Activated CD4-positive, alpha-beta T cell treated with anti-CD3 and anti-CD28 coated beads for 36 hours (primary cell): ENCODE data around the gene CMPK1. TPM values are rescaled to one million over a fixed set of nuclear protein-coding genes. Genes with fewer than 3 reads are reported as not detected.
A peak's percentile ranks its signal among the peaks of the same experiment; 100 is the strongest.
"Not testable (repeated sequence)": the region's sequence is repeated elsewhere in the genome, so short reads cannot be mapped to it uniquely, and the experiment has no call there.

Experiments
- ATAC-seq: fragments of 200-7000 bp; cut with Tn5 transposase; one replicate; pipeline ENCODE4 v1.10.0; 2021; ENCODE audit warnings: mild to moderate bottlenecking, moderate library complexity
- CTCF ChIA-PET: fragments of 350-600 bp; sonication (Branson Sonifier 250); formaldehyde crosslinking; loops from one replicate; lab custom pipeline; 2021; ENCODE audit warnings: antibody characterized with exemption; lab: Charles Lee
- POLR2A ChIA-PET: fragments of 350-600 bp; sonication (Branson Sonifier 250); formaldehyde crosslinking; loops from one replicate; lab custom pipeline; 2021; ENCODE audit warnings: antibody characterized with exemption, inconsistent platforms; lab: Charles Lee
- DNase-seq: peaks from one replicate; pipeline ENCODE4 v3.0.0-alpha.2; 2020
- H3K27ac Mint-ChIP-seq: one replicate; pipeline ENCODE4 v1.8.0; 2021; ENCODE audit warnings: mixed read lengths
- H3K27me3 Mint-ChIP-seq: one replicate; pipeline ENCODE4 v1.8.0; 2021; ENCODE audit warnings: mixed read lengths
- H3K36me3 Mint-ChIP-seq: one replicate; pipeline ENCODE4 v1.8.0; 2021; ENCODE audit warnings: low read depth, mixed read lengths
- H3K4me1 Mint-ChIP-seq: one replicate; pipeline ENCODE4 v1.8.0; 2021; ENCODE audit warnings: mixed read lengths
- H3K4me3 Mint-ChIP-seq: one replicate; pipeline ENCODE4 v1.8.0; 2021; ENCODE audit warnings: mild to moderate bottlenecking, moderate library complexity, mixed read lengths
- H3K9me3 Mint-ChIP-seq: one replicate; pipeline ENCODE4 v1.8.0; 2021; ENCODE audit warnings: low read depth, mixed read lengths
- intact Hi-C, 2 experiments: fragments of 100-400 bp; cut with DNase I in 1 of 2; cut with micrococcal nuclease in 1 of 2; formaldehyde crosslinking; loops; one replicate each; pipeline versions ENCODE4 v1.14.2 to v1.15.1; 2022 to 2024; cut with DNase I, micrococcal nuclease
- total RNA-seq, 2 experiments: library from RNA; stranded (reverse); gene quantifications; one replicate each; pipeline ENCODE4 v1.2.3, GENCODE V29; 2021

CMPK1 gene
- total RNA-seq, 2 experiments from 2014 or later = 97.7 to 134 TPM

GRCh38 chr1:47338249-47339077 lies 4.9 kb downstream of the CMPK1 start:
- intact Hi-C loops = loop anchor here in 1 of 2 experiments (10.0 kb wide), 1 partner anchor 734 kb away; the partner anchor contains the start of gene MKNK1
- ChIA-PET CTCF (interaction anchor here (0.6 to 2.5 kb wide), 6 partner anchors 10 to 43 kb away, joined by 3 to 5 read pairs (median 5); no protein-coding TSS in a partner anchor), POLR2A (interaction anchor here (0.7 kb wide), 1 partner anchor 64 kb away, joined by 10 read pairs; no protein-coding TSS in a partner anchor)
- peaks cover 11% of the 10 kb centered on the region for H3K36me3 Mint-ChIP-seq
- no peaks in the 10 kb centered on the region for H3K27me3 Mint-ChIP-seq
- peaks cover 16% of the 10 kb centered on the region for H3K4me1 Mint-ChIP-seq
- ATAC-seq = no peak
- no peak for DNase-seq
- H3K9me3 Mint-ChIP-seq = no peaks in the 10 kb centered on the region
- no peak overlapping the region for H3K4me3 Mint-ChIP-seq
- no peak overlapping the region for H3K27ac Mint-ChIP-seq

- peaks cover 11% of the 10 kb centered on the region for H3K36me3 Mint-ChIP-seq
- H3K9me3 Mint-ChIP-seq = no peaks in the 10 kb centered on the region
- H3K4me3 Mint-ChIP-seq = no peak overlapping the region
- intact Hi-C loops = no loop called here
- ATAC-seq = no peak
- H3K27ac Mint-ChIP-seq = no peak overlapping the region
- ChIA-PET CTCF (interaction anchor here (2.5 kb wide), 1 partner anchor 16 kb away, joined by 5 read pairs; no protein-coding TSS in a partner anchor), POLR2A (interaction anchor here (0.6 kb wide), 1 partner anchor 71 kb away, joined by 4 read pairs; no protein-coding TSS in a partner anchor)
- no peaks in the 10 kb centered on the region for H3K27me3 Mint-ChIP-seq
- no peak for DNase-seq
- peaks cover 9% of the 10 kb centered on the region for H3K4me1 Mint-ChIP-seq
These were observed 6.6 kb downstream of the CMPK1 start for GRCh38 chr1:47340227-47340626.

GRCh38 chr1:47346979-47347378 lies 13.4 kb downstream of the CMPK1 start:
- H3K9me3 Mint-ChIP-seq, H3K27me3 Mint-ChIP-seq, ATAC-seq, H3K4me3 Mint-ChIP-seq, DNase-seq, CTCF ChIA-PET, H3K27ac Mint-ChIP-seq, intact Hi-C loops, POLR2A ChIA-PET: not testable (repeated sequence)
- peaks cover 22% of the 10 kb centered on the region for H3K4me1 Mint-ChIP-seq
- peaks cover 23% of the 10 kb centered on the region for H3K36me3 Mint-ChIP-seq

GRCh38 chr1:47347735-47348134 lies 14.1 kb downstream of the CMPK1 start:
- no peaks in the 10 kb centered on the region for H3K27me3 Mint-ChIP-seq
- intact Hi-C loops = no loop called here
- no peak overlapping the region for H3K4me3 Mint-ChIP-seq
- CTCF ChIA-PET = no interaction called here
- DNase-seq (no peak), ATAC-seq (no peak)
- peaks cover 23% of the 10 kb centered on the region for H3K36me3 Mint-ChIP-seq
- H3K4me1 Mint-ChIP-seq = peaks cover 25% of the 10 kb centered on the region
- H3K9me3 Mint-ChIP-seq = no peaks in the 10 kb centered on the region
- peak overlapping the region; percentile 31 for H3K27ac Mint-ChIP-seq
- POLR2A ChIA-PET = no interaction called here

GRCh38 chr1:47348246-47348645 lies 14.7 kb downstream of the CMPK1 start:
- ATAC-seq (no peak), DNase-seq (no peak)
- Mint-ChIP-seq H3K9me3 (no peaks in the 10 kb centered on the region), H3K4me3 (no peak overlapping the region), H3K4me1 (peaks cover 25% of the 10 kb centered on the region), H3K36me3 (peaks cover 21% of the 10 kb centered on the region), H3K27me3 (no peaks in the 10 kb centered on the region), H3K27ac (no peak overlapping the region)
- intact Hi-C loops = no loop called here
- ChIA-PET CTCF (interaction anchor here (1.3 kb wide), 1 partner anchor 10 kb away, joined by 5 read pairs; no protein-coding TSS in a partner anchor), POLR2A (interaction anchor here (0.5 kb wide), 1 partner anchor 34 kb away, joined by 5 read pairs; no protein-coding TSS in a partner anchor)

GRCh38 chr1:47351305-47351704 lies 17.7 kb downstream of the CMPK1 start:
- H3K27ac Mint-ChIP-seq = peak overlapping the region; percentile 87
- peaks cover 16% of the 10 kb centered on the region for H3K36me3 Mint-ChIP-seq
- POLR2A ChIA-PET = no interaction called here
- intact Hi-C loops = loop anchor here (1.0 to 2.0 kb wide), 4 partner anchors 17 to 62 kb away; partner anchors contain the start of gene STIL (in 2 of the 2)
- ATAC-seq (peak; percentile 97), DNase-seq (no peak)
- no peaks in the 10 kb centered on the region for H3K27me3 Mint-ChIP-seq
- H3K9me3 Mint-ChIP-seq = no peaks in the 10 kb centered on the region
- H3K4me3 Mint-ChIP-seq = no peak overlapping the region
- peaks cover 28% of the 10 kb centered on the region for H3K4me1 Mint-ChIP-seq
- CTCF ChIA-PET = interaction anchor here (0.7 to 1.4 kb wide), 6 partner anchors 10 to 21 kb away, joined by 3 to 5 read pairs (median 3); no protein-coding TSS in a partner anchor

- H3K4me1 Mint-ChIP-seq = peaks cover 3% of the 10 kb centered on the region
- no peak overlapping the region for H3K27ac Mint-ChIP-seq
- ChIA-PET CTCF (no interaction called here), POLR2A (interaction anchor here (0.6 kb wide), 1 partner anchor 222 kb away, joined by 3 read pairs; no protein-coding TSS in a partner anchor)
- no peak for DNase-seq
- no peaks in the 10 kb centered on the region for H3K27me3 Mint-ChIP-seq
- ATAC-seq = no peak
- H3K4me3 Mint-ChIP-seq = no peak overlapping the region
- intact Hi-C loops = no loop called here
- H3K9me3 Mint-ChIP-seq = no peaks in the 10 kb centered on the region
- H3K36me3 Mint-ChIP-seq = no peaks in the 10 kb centered on the region
These were observed 27.8 kb downstream of the CMPK1 start for GRCh38 chr1:47361380-47361779.

- intact Hi-C loops = no loop called here
These were observed 29.2 kb downstream of the CMPK1 start for GRCh38 chr1:47362828-47363227.

GRCh38 chr1:47367651-47368050 lies 34.1 kb downstream of the CMPK1 start:
- Mint-ChIP-seq H3K27ac (no peak overlapping the region), H3K4me1 (peaks cover 3% of the 10 kb centered on the region), H3K36me3 (peaks cover 15% of the 10 kb centered on the region), H3K4me3 (no peak overlapping the region), H3K9me3 (no peaks in the 10 kb centered on the region), H3K27me3 (no peaks in the 10 kb centered on the region)
- CTCF ChIA-PET = interaction anchor here (1.0 to 1.2 kb wide), 2 partner anchors 16 to 21 kb away, joined by 3 read pairs; no protein-coding TSS in a partner anchor
- DNase-seq (no peak), ATAC-seq (no peak)
- intact Hi-C loops = no loop called here
- POLR2A ChIA-PET = no interaction called here

More at GRCh38 chr1:47362828-47363227, 29.2 kb downstream of the CMPK1 start:
- Mint-ChIP-seq H3K27me3 (no peaks in the 10 kb centered on the region), H3K4me3 (no peak overlapping the region), H3K36me3 (no peaks in the 10 kb centered on the region), H3K27ac (no peak overlapping the region), H3K9me3 (no peaks in the 10 kb centered on the region), H3K4me1 (peaks cover 3% of the 10 kb centered on the region)
- DNase-seq = no peak
- ChIA-PET CTCF (no interaction called here), POLR2A (interaction anchor here (0.6 kb wide), 1 partner anchor 504 kb away, joined by 3 read pairs; no protein-coding TSS in a partner anchor)
- no peak for ATAC-seq

GRCh38 chr1:47371016-47371517 lies 37.5 kb downstream of the CMPK1 start:
- Mint-ChIP-seq H3K4me3 (no peak overlapping the region), H3K4me1 (no peaks in the 10 kb centered on the region), H3K9me3 (no peaks in the 10 kb centered on the region), H3K27me3 (no peaks in the 10 kb centered on the region), H3K27ac (no peak overlapping the region), H3K36me3 (peaks cover 23% of the 10 kb centered on the region)
- POLR2A ChIA-PET = no interaction called here
- intact Hi-C loops = no loop called here
- ATAC-seq (no peak), DNase-seq (no peak)
- CTCF ChIA-PET = interaction anchor here (1.6 kb wide), 1 partner anchor 17 kb away, joined by 3 read pairs; no protein-coding TSS in a partner anchor

- H3K4me3 Mint-ChIP-seq = no peak overlapping the region
- no peak for DNase-seq
- H3K4me1 Mint-ChIP-seq = no peaks in the 10 kb centered on the region
- no peaks in the 10 kb centered on the region for H3K27me3 Mint-ChIP-seq
- no peak for ATAC-seq
- no peak overlapping the region for H3K27ac Mint-ChIP-seq
- ChIA-PET CTCF (interaction anchor here (0.8 kb wide), 1 partner anchor 1470 kb away, joined by 3 read pairs; no protein-coding TSS in a partner anchor), POLR2A (no interaction called here)
- intact Hi-C loops = no loop called here
- H3K36me3 Mint-ChIP-seq = peaks cover 25% of the 10 kb centered on the region
- H3K9me3 Mint-ChIP-seq = no peaks in the 10 kb centered on the region
These were observed 40.9 kb downstream of the CMPK1 start for GRCh38 chr1:47374501-47374900.
